ENCODE data around the gene PTPN12.
"Not testable (repeated sequence)": the region's sequence is repeated elsewhere in the genome, so short reads cannot be mapped to it uniquely, and the experiment has no call there.

- TF ChIP-seq POLR2A, CTCF (IDR thresholded peaks at IDR 0.05): not testable (repeated sequence)
Observed at GRCh38 chr7:77513002-77513670, 24.0 kb upstream of the PTPN12 start.
